Endothelial cell of umbilical vein (primary cell): Measurements from ENCODE around the gene ETFRF1. TPM values are rescaled to one million over a fixed set of nuclear protein-coding genes. Genes with fewer than 3 reads are reported as not detected.

Source experiments
- BruUV-seq: library from RNA; stranded (reverse); fragments of 400-500 nt; replicated peaks from 2 replicates; lab custom pipeline; 2021; lab: Mats Ljungman, UMichigan
- CTCF ChIA-PET: fragments of 300-600, 350-600 bp; sonication (Branson Sonifier 250); formaldehyde crosslinking; loops from one replicate; lab custom pipeline; 2021; ENCODE audit warnings: antibody characterized with exemption, inconsistent platforms; lab: Charles Lee
- POLR2A ChIA-PET: fragments of 300-600, 350-600 bp; sonication (Branson Sonifier 250); formaldehyde crosslinking; loops from one replicate; lab custom pipeline; 2021; ENCODE audit warnings: antibody characterized with exemption, inconsistent platforms; lab: Charles Lee
- DNase-seq: peaks from one replicate; pipeline ENCODE4 v3.0.0-alpha.2; 2011; ENCODE audit warnings: low read depth, low spot score
- FAIRE-seq: peaks from 2 replicates; lab custom pipeline; 2011; peaks lifted over from hg19 to GRCh38; lab: Jason Lieb, UNC
- H2AFZ ChIP-seq: 2 replicates; pipeline ENCODE4 v1.6.0; 2012; ENCODE audit warnings: low read depth, low read length, control low read depth, inconsistent platforms
- H3K27ac ChIP-seq: 2 replicates; pipeline ENCODE4 v1.5.1; 2011; ENCODE audit warnings: low read depth, mild to moderate bottlenecking, control low read depth, low read length, moderate library complexity; ENCODE audit not compliant: insufficient read depth
- H3K27me3 ChIP-seq, 2 experiments: 2 replicates each; pipeline versions ENCODE4 v1.6.0 to v1.6.1; 2011; ENCODE audit warnings: low read length in 2 of 2, mixed read lengths in 1 of 2; ENCODE audit not compliant: control insufficient read depth in 2 of 2, insufficient read depth in 2 of 2
- H3K36me3 ChIP-seq, 2 experiments: 2 replicates in 1 of 2; 3 replicates in 1 of 2; pipeline ENCODE4 v1.5.1; 2011; ENCODE audit warnings: low read length in 2 of 2, mild to moderate bottlenecking in 1 of 2, moderate library complexity in 1 of 2; ENCODE audit not compliant: control insufficient read depth in 2 of 2, insufficient read depth in 2 of 2; ENCODE audit errors: extremely low read depth in 1 of 2
- H3K4me1 ChIP-seq: 3 replicates; pipeline ENCODE4 v1.5.1; 2011; ENCODE audit warnings: mild to moderate bottlenecking, low read length; ENCODE audit not compliant: control insufficient read depth, insufficient read depth; ENCODE audit errors: extremely low read depth
- H3K4me2 ChIP-seq: 2 replicates; pipeline ENCODE4 v1.6.1; 2011; ENCODE audit warnings: low read length, control low read depth, mixed read lengths; ENCODE audit not compliant: insufficient read depth
- H3K4me3 ChIP-seq, 3 experiments: fragments of 200-600 bp in 1 of 3; sonication (generic), shearing (Covaris generic) in 1 of 3; replicated peaks in 1 of 3; 2 replicates each; pipeline ENCODE4 v1.5.1; 2011 to 2016; ENCODE audit warnings: control low read depth in 3 of 3, low read length in 3 of 3, mild to moderate bottlenecking in 2 of 3, inconsistent platforms in 1 of 3, low read depth in 1 of 3, moderate library complexity in 1 of 3; ENCODE audit not compliant: insufficient read depth in 1 of 3
- H3K79me2 ChIP-seq: 2 replicates; pipeline ENCODE4 v1.6.0; 2012; ENCODE audit warnings: low read length, inconsistent platforms; ENCODE audit not compliant: control insufficient read depth, insufficient read depth
- H3K9ac ChIP-seq: replicated peaks from 2 replicates; pipeline ENCODE3; 2011; ENCODE audit warnings: low read length, control low read depth; ENCODE audit not compliant: insufficient read depth; ENCODE audit errors: extremely low read depth
- H3K9me1 ChIP-seq: replicated peaks from 3 replicates; pipeline ENCODE4 v1.6.0; 2011; ENCODE audit warnings: mild to moderate bottlenecking, low read length; ENCODE audit not compliant: control insufficient read depth, insufficient read depth; ENCODE audit errors: extremely low read depth
- H3K9me3 ChIP-seq: replicated peaks from 2 replicates; pipeline ENCODE4 v1.5.1; 2012; ENCODE audit warnings: low read length, inconsistent platforms; ENCODE audit not compliant: control insufficient read depth, insufficient read depth
- H4K20me1 ChIP-seq: replicated peaks from 2 replicates; pipeline ENCODE3; 2011; ENCODE audit warnings: mild to moderate bottlenecking, low read length; ENCODE audit not compliant: control insufficient read depth, insufficient read depth; ENCODE audit errors: extremely low read depth
- CTCF ChIP-seq, 2 donors: IDR thresholded peaks; 1 replicate in 1 of 2; 2 replicates in 1 of 2; pipeline ENCODE4 v1.5.1; 2011; ENCODE audit warnings: low read length in 2 of 2, mild to moderate bottlenecking in 2 of 2, moderate library complexity in 2 of 2, control low read depth in 1 of 2, inconsistent platforms in 1 of 2, low read depth in 1 of 2; ENCODE audit not compliant: insufficient read depth in 1 of 2; ENCODE audit errors: extremely low read depth in 1 of 2
- EZH2 ChIP-seq: IDR thresholded peaks from 2 replicates; pipeline ENCODE4 v1.6.1; 2012; ENCODE audit warnings: borderline replicate concordance, low read depth, mild to moderate bottlenecking, moderate library complexity, low read length, inconsistent platforms; ENCODE audit not compliant: severe bottlenecking
- FOS ChIP-seq: IDR thresholded peaks from 2 replicates; pipeline ENCODE4 v1.6.1; 2011; ENCODE audit warnings: mild to moderate bottlenecking, low read length, moderate library complexity, borderline replicate concordance; ENCODE audit not compliant: insufficient read depth
- GATA2 ChIP-seq: IDR thresholded peaks from 2 replicates; pipeline ENCODE4 v1.7.0; 2011; ENCODE audit warnings: low read depth, mild to moderate bottlenecking, moderate library complexity, mixed read lengths, low read length; ENCODE audit not compliant: insufficient read length, insufficient read depth
- dilution Hi-C: fragments of 300-500 bp; cut with MboI; formaldehyde crosslinking; loops from one replicate; pipeline ENCODE4 v1.15.0; 2019; ENCODE audit warnings: low sequenced_read_pairs; ENCODE audit not compliant: extremely low pct_ligation_motif_present
- intact Hi-C: fragments of 100-400 bp; cut with micrococcal nuclease; formaldehyde crosslinking; loops from one replicate; pipeline ENCODE4 v1.10.0; 2022
- polyA plus RNA-seq, 4 experiments: library from polyadenylated mRNA; depleted of rRNA in 3 of 4; stranded (reverse) in 3 of 4; unstranded in 1 of 4; fragments of >200 nt; gene quantifications; 2 replicates each; pipeline versions ENCODE4 v1.2.1 to v1.2.3, GENCODE V29; 2011 to 2012; ENCODE audit warnings: missing spikeins in 1 of 4
- total RNA-seq: library from RNA; stranded (reverse); gene quantifications from 2 replicates; pipeline ENCODE4 v1.2.3, GENCODE V29; 2021

The ETFRF1 gene
- total and polyA plus RNA-seq, 2 donors (not counting 3 experiments of a cell fraction or from before 2014, with no cell fraction given) = 6.9 to 10.6 TPM

- CTCF ChIA-PET = no interaction called here
- dilution Hi-C loops (no loop called here), intact Hi-C loops (no loop called here)
- Histone ChIP-seq H3K9me1 (no peaks in the 10 kb centered on the region), H2AFZ (no peak overlapping the region), H4K20me1 (no peaks in the 10 kb centered on the region), H3K9me3 (no peaks in the 10 kb centered on the region), H3K4me1 (peaks cover 18% of the 10 kb centered on the region), H3K27me3 (no peaks in the 10 kb centered on the region), H3K36me3 (no peaks in the 10 kb centered on the region), H3K79me2 (no peaks in the 10 kb centered on the region), H3K9ac (no peak overlapping the region), H3K4me3 (no peak overlapping the region), H3K4me2 (no peak overlapping the region), H3K27ac (no peak overlapping the region)
- POLR2A ChIA-PET = no interaction called here
- DNase-seq (no peak), FAIRE-seq (peak; percentile 76)
- TF ChIP-seq CTCF (IDR thresholded peaks at IDR 0.05; ENCODE audit: extremely low read depth in 1 of 2, insufficient read depth in 1 of 2, low read depth in 1 of 2, low read length in 2 of 2) (no peak), FOS (no peak), EZH2 (no peak), GATA2 (no peak)
- BruUV-seq = no TSS peak
These were observed 2.6 kb downstream of the ETFRF1 start for GRCh38 chr12:25197608-25198007.

- CTCF ChIA-PET = no interaction called here
- TF ChIP-seq FOS (peak; percentile 4), CTCF (IDR thresholded peaks at IDR 0.05; ENCODE audit: extremely low read depth in 1 of 2, insufficient read depth in 1 of 2, low read depth in 1 of 2, low read length in 2 of 2) (no peak)
- Histone ChIP-seq H3K27ac (no peak overlapping the region), H3K9me3 (no peaks in the 10 kb centered on the region), H3K4me2 (no peak overlapping the region), H3K27me3 (no peaks in the 10 kb centered on the region), H2AFZ (no peak overlapping the region), H3K9ac (no peak overlapping the region), H3K9me1 (no peaks in the 10 kb centered on the region), H3K36me3 (peaks cover 0 to 2% of the 10 kb centered on the region in 2 experiments), H3K4me3 (no peak overlapping the region), H3K79me2 (no peaks in the 10 kb centered on the region), H4K20me1 (no peaks in the 10 kb centered on the region), H3K4me1 (peaks cover 10% of the 10 kb centered on the region)
- FAIRE-seq (peak; percentile 28), DNase-seq (peak; percentile 16)
- POLR2A ChIA-PET = no interaction called here
- BruUV-seq = no TSS peak
- dilution Hi-C loops (no loop called here), intact Hi-C loops (no loop called here)
These were observed 5.7 kb downstream of the ETFRF1 start for GRCh38 chr12:25200703-25201102.
